SK-N-MC (cell line): ENCODE results near the gene WTAP.

Experiments used
- EZH2 ChIP-seq: fragments of 200-600 bp; sonication (generic); IDR thresholded peaks from one replicate; pipeline ENCODE4 v1.6.1; 2017; ENCODE audit warnings: antibody characterized with exemption
- POLR2AphosphoS5 ChIP-seq: IDR thresholded peaks from 2 replicates; pipeline ENCODE4 v1.6.1; 2012; ENCODE audit warnings: mild to moderate bottlenecking, low read depth, low read length, borderline replicate concordance

DNA sequence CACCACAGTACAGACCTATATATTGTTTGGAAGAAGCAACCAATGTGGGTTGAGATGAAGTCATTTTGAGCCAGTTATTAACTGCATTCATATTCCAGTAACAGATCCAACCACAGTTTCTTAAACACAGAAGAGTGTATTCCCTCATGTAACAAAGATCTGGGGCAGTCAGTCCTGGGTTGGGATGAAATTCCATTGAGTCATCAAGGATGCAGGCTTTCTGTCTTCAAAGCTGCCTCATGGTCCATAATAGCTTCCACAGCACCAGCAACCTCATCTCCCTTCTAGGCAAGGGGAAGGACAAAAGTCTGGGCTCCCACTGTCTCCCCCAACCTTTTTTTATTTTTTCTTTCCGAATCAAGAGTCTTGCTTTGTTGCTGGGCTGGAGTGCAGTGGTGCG is 31.3 kb upstream of the WTAP start:
- TF ChIP-seq EZH2 (no peak), POLR2AphosphoS5 (no peak)
